A673 (cell line): Measurements from ENCODE around the gene HERC4. TPM values are rescaled to one million over a fixed set of nuclear protein-coding genes. Genes with fewer than 3 reads are reported as not detected.

ENCODE experiments used
- BruUV-seq: library from RNA; stranded (reverse); fragments of 400-500 nt; replicated peaks from 2 replicates; lab custom pipeline; 2021; lab: Mats Ljungman, UMichigan
- CTCF ChIA-PET: fragments of 300-600 bp; sonication (Branson Sonifier 250); formaldehyde crosslinking; loops from one replicate; lab custom pipeline; 2022; ENCODE audit warnings: antibody characterized with exemption; lab: Charles Lee
- POLR2A ChIA-PET: fragments of 300-600 bp; sonication (Branson Sonifier 250); formaldehyde crosslinking; loops from one replicate; lab custom pipeline; 2022; ENCODE audit warnings: antibody characterized with exemption; ENCODE audit not compliant: low non-redundant PET; lab: Charles Lee
- DNase-seq: peaks from one replicate; pipeline ENCODE4 v3.0.0-alpha.2; 2015; ENCODE audit warnings: low spot score
- H3K27ac ChIP-seq: fragments of 200-600 bp; sonication (generic); 2 replicates; pipeline ENCODE4 v1.5.1; 2016; ENCODE audit warnings: mixed run types, low read depth, mild to moderate bottlenecking, mixed read lengths, antibody characterized with exemption, low read length; ENCODE audit not compliant: poor library complexity, severe bottlenecking
- H3K27me3 ChIP-seq: fragments of 200-600 bp; sonication (generic); replicated peaks from 2 replicates; pipeline ENCODE4 v1.6.1; 2017; ENCODE audit warnings: mixed run types, low read depth, mild to moderate bottlenecking, mixed read lengths, antibody characterized with exemption, low read length; ENCODE audit not compliant: insufficient read depth, poor library complexity
- H3K36me3 ChIP-seq: fragments of 200-600 bp; sonication (generic); 2 replicates; pipeline ENCODE4 v1.6.1; 2016; ENCODE audit warnings: mixed run types, mild to moderate bottlenecking, mixed read lengths, antibody characterized with exemption, low read length; ENCODE audit not compliant: insufficient read depth, poor library complexity, severe bottlenecking
- H3K4me1 ChIP-seq: fragments of 200-600 bp; sonication (generic); 2 replicates; pipeline ENCODE4 v1.6.1; 2017; ENCODE audit warnings: mixed run types, mild to moderate bottlenecking, mixed read lengths, antibody characterized with exemption, low read length; ENCODE audit not compliant: insufficient read depth, poor library complexity, severe bottlenecking
- H3K4me3 ChIP-seq: fragments of 200-600 bp; sonication (generic); 2 replicates; pipeline ENCODE4 v1.5.1; 2016; ENCODE audit warnings: low read depth, mixed run types, mild to moderate bottlenecking, mixed read lengths, low read length; ENCODE audit not compliant: poor library complexity, severe bottlenecking
- H3K9me3 ChIP-seq: fragments of 200-600 bp; sonication (generic); 2 replicates; pipeline ENCODE4 v1.6.1; 2016; ENCODE audit warnings: mixed run types, low read depth, mild to moderate bottlenecking, mixed read lengths, antibody characterized with exemption, low read length; ENCODE audit not compliant: poor library complexity, severe bottlenecking
- CTCF ChIP-seq: fragments of 300-800, 200-600 bp; sonication (generic); conservative IDR thresholded peaks from 2 replicates; pipeline ENCODE4 v1.5.1; 2017; ENCODE audit warnings: low read depth, mild to moderate bottlenecking, antibody characterized with exemption, low read length, moderate library complexity, mixed read lengths
- EZH2 ChIP-seq: fragments of 200-600 bp; sonication (generic); IDR thresholded peaks from 2 replicates; pipeline ENCODE4 v1.6.1; 2017; ENCODE audit warnings: borderline replicate concordance, low read depth, mild to moderate bottlenecking, mixed read lengths, antibody characterized with exemption, low read length; ENCODE audit not compliant: poor library complexity, severe bottlenecking
- intact Hi-C: fragments of 100-400 bp; cut with micrococcal nuclease; formaldehyde crosslinking; loops from one replicate; pipeline ENCODE4 v1.10.0; 2022; ENCODE audit not compliant: unreplicated experiment
- total RNA-seq: library from RNA; stranded (reverse); gene quantifications from 2 replicates; pipeline ENCODE4 v1.2.3, GENCODE V29; 2021

Gene HERC4
- total RNA-seq, 1 experiment from 2014 or later, result 52.2 TPM

- Histone ChIP-seq H3K4me1 (peaks cover 13% of the 10 kb centered on the region), H3K4me3 (no peak overlapping the region), H3K36me3 (no peaks in the 10 kb centered on the region), H3K27ac (no peak overlapping the region), H3K9me3 (no peaks in the 10 kb centered on the region), H3K27me3 (no peaks in the 10 kb centered on the region)
- no peak for TF ChIP-seq EZH2
- no peak for TF ChIP-seq CTCF
- POLR2A ChIA-PET, result interaction anchor here (0.6 kb wide), 1 partner anchor 17 kb away, joined by 5 read pairs; no protein-coding TSS in a partner anchor
- no TSS peak for BruUV-seq
- CTCF ChIA-PET, result no interaction called here
- intact Hi-C loops, result no loop called here
- DNase-seq, result no peak
Measured at GRCh38 chr10:68101066-68101465, 26.0 kb upstream of the HERC4 start.

- BruUV-seq, result no TSS peak
- POLR2A ChIA-PET, result no interaction called here
- Histone ChIP-seq H3K27me3 (no peaks in the 10 kb centered on the region), H3K36me3 (no peaks in the 10 kb centered on the region), H3K9me3 (no peaks in the 10 kb centered on the region), H3K4me3 (no peak overlapping the region), H3K4me1 (peaks cover 11% of the 10 kb centered on the region), H3K27ac (no peak overlapping the region)
- TF ChIP-seq CTCF (no peak), EZH2 (no peak)
- DNase-seq, result no peak
- intact Hi-C loops, result no loop called here
- CTCF ChIA-PET, result no interaction called here
Measured at GRCh38 chr10:68099736-68100135, 24.7 kb upstream of the HERC4 start.

- Histone ChIP-seq H3K4me3 (no peak overlapping the region), H3K4me1 (peaks cover 15% of the 10 kb centered on the region), H3K9me3 (no peaks in the 10 kb centered on the region), H3K27ac (no peak overlapping the region), H3K36me3 (no peaks in the 10 kb centered on the region), H3K27me3 (no peaks in the 10 kb centered on the region)
- POLR2A ChIA-PET, result no interaction called here
- intact Hi-C loops, result no loop called here
- no TSS peak for BruUV-seq
- CTCF ChIA-PET, result no interaction called here
- peak; percentile 74 for DNase-seq
- TF ChIP-seq EZH2, result no peak
- TF ChIP-seq CTCF, result no peak
Measured at GRCh38 chr10:68096913-68097516, 21.9 kb upstream of the HERC4 start.
